Measurements from ENCODE around the gene RTF2.

RTF2 gene

GRCh38 chr20:56468316-56469076, at the start of gene RTF2:
Gene RTF2, plus strand, starts transcription at chr20:56468627. Its CDS starts 71 bp downstream, at chr20:56468698.
- peak; percentile 97 for DNase-seq

- no peak for DNase-seq
Measured at GRCh38 chr20:56420028-56420427, 48.4 kb upstream of the RTF2 start.

- no peak for DNase-seq
Measured at GRCh38 chr20:56420940-56421688, 47.3 kb upstream of the RTF2 start.

GRCh38 chr20:56422076-56422823, 46.2 kb upstream of the RTF2 start:
- DNase-seq, result no peak

GRCh38 chr20:56422824-56423189, 45.6 kb upstream of the RTF2 start:
- DNase-seq, result no peak

GRCh38 chr20:56423211-56423610, 45.2 kb upstream of the RTF2 start:
- no peak for DNase-seq

GRCh38 chr20:56423886-56424285, 44.5 kb upstream of the RTF2 start:
- DNase-seq, result no peak

- DNase-seq, result no peak
Measured at GRCh38 chr20:56424931-56425330, 43.5 kb upstream of the RTF2 start.

- no peak for DNase-seq
Measured at GRCh38 chr20:56426026-56426425, 42.4 kb upstream of the RTF2 start.

- no peak for DNase-seq
Measured at GRCh38 chr20:56426926-56427325, 41.5 kb upstream of the RTF2 start.

GRCh38 chr20:56427797-56428196, 40.6 kb upstream of the RTF2 start:
- DNase-seq, result no peak

GRCh38 chr20:56428410-56428809, 40.0 kb upstream of the RTF2 start:
- no peak for DNase-seq

GRCh38 chr20:56428881-56429280, 39.5 kb upstream of the RTF2 start:
- no peak for DNase-seq

GRCh38 chr20:56429502-56429901, 38.9 kb upstream of the RTF2 start:
- peak; percentile 55 for DNase-seq

GRCh38 chr20:56429941-56430340, 38.5 kb upstream of the RTF2 start:
- no peak for DNase-seq

GRCh38 chr20:56430461-56430860, 38.0 kb upstream of the RTF2 start:
- DNase-seq, result no peak

GRCh38 chr20:56430957-56431356, 37.5 kb upstream of the RTF2 start:
- DNase-seq, result no peak

GRCh38 chr20:56431471-56431870, 37.0 kb upstream of the RTF2 start:
- DNase-seq, result no peak

GRCh38 chr20:56433221-56433879, 35.1 kb upstream of the RTF2 start:
- no peak for DNase-seq

- DNase-seq, result no peak
Measured at GRCh38 chr20:56433880-56434255, 34.6 kb upstream of the RTF2 start.

- no peak for DNase-seq
Measured at GRCh38 chr20:56437196-56437960, 31.0 kb upstream of the RTF2 start.

- no peak for DNase-seq
Measured at GRCh38 chr20:56438284-56438683, 30.1 kb upstream of the RTF2 start.
